Transverse colon (tissue), 4 donors: Measurements from ENCODE around the gene BTNL3.

ENCODE experiments used
- CTCF ChIP-seq, 5 experiments: fragments of 200-600 bp in 3 of 5; fragments of 450-650 bp in 2 of 5; sonication (generic) in 3 of 5; IDR thresholded peaks; 1 replicate in 2 of 5; 2 replicates in 3 of 5; pipeline ENCODE4 v1.5.1; 2016 to 2017; ENCODE audit warnings: antibody characterized with exemption in 5 of 5, inconsistent platforms in 3 of 5, mild to moderate bottlenecking in 2 of 5, moderate library complexity in 1 of 5
- EP300 ChIP-seq: sonication (generic); formaldehyde crosslinking; IDR thresholded peaks from one replicate; pipeline ENCODE4 v1.6.1; 2017; ENCODE audit warnings: antibody characterized with exemption, low read depth
- POLR2AphosphoS5 ChIP-seq, 3 donors: sonication (generic); formaldehyde crosslinking; IDR thresholded peaks; one replicate each; pipeline ENCODE4 v1.6.1; 2016; ENCODE audit warnings: antibody characterized with exemption in 3 of 3

- TF ChIP-seq POLR2AphosphoS5 (IDR thresholded peaks at IDR 0.05) = no peak
- no peak for TF ChIP-seq EP300
- no peak for TF ChIP-seq CTCF (IDR thresholded peaks at IDR 0.05)
These were observed 39.6 kb downstream of the BTNL3 start for GRCh38 chr5:181028032-181028819.
